Stimulated activated CD4-positive, alpha-beta T cell treated with anti-CD3 and anti-CD28 coated beads, Interleukin-4, amount 100 ng/mL, for 4 hours (primary cell): ENCODE results near the gene GAS6.
"Not testable (repeated sequence)": the region's sequence is repeated elsewhere in the genome, so short reads cannot be mapped to it uniquely, and the experiment has no call there.

ENCODE experiments used
- DNase-seq, 2 experiments: peaks; one replicate each; pipeline ENCODE4 v3.0.0-alpha.2; 2020

GAS6 gene

GRCh38 chr13:113804017-113804702, 59.7 kb downstream of the GAS6 start:
- DNase-seq: no peak

- no peak for DNase-seq
These were observed 60.4 kb downstream of the GAS6 start for GRCh38 chr13:113803409-113804016.

DNA sequence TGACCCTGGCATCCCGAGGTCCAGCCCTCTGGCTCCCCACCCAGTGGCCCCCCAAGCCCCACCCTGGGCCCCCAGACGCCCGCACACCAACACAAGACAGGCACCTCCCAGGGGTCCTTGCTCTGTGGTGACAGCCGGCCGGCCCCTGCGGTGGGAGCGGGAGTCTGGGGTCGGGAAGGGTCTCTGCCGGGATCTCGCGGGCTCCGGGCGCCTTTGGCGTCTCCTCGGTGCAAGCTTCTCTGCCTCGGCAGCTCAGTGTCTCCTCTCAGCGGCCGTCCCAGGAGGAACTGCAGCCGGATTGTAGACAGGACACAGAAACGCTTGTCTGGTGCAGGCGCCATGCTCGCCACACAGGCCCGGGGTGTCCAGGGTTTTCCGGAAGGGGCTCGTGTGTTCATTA, 61.1 kb downstream of the GAS6 start:
- no peak for DNase-seq

- no peak for DNase-seq
These were observed 61.8 kb downstream of the GAS6 start for GRCh38 chr13:113802090-113802531.

DNA sequence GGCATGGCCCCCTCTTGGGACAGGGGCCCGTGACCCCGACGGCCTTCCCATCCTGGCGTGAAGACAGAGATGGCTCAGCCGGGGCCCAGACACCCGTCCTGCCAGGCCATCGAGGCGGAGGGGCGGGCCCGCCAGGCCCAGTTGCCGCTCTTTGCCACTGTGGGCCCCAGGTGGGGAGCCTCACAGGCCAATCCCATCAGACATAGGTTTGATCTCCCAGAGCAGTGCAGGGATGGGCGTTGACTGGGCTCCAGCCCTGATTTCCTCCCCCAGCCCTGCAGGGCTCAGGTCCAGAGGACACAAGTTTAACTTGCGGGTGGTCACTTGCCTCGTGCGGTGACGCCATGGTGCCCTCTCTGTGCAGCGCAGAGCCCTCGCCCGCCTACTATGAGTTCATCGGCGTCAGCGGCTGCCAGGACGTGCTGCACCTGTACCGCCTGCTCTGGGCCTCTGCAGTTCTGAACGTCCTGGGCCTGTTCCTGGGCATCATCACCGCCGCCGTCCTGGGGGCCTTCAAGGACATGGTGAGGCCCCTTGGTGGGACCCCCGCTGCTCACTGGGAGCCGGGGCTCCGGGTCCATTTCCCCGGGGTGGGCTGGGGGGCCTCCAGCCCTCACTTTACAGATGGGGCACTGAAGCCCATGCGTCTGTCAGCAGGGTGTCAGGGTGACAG, 62.5 kb downstream of the GAS6 start:
- DNase-seq: no peak

DNA sequence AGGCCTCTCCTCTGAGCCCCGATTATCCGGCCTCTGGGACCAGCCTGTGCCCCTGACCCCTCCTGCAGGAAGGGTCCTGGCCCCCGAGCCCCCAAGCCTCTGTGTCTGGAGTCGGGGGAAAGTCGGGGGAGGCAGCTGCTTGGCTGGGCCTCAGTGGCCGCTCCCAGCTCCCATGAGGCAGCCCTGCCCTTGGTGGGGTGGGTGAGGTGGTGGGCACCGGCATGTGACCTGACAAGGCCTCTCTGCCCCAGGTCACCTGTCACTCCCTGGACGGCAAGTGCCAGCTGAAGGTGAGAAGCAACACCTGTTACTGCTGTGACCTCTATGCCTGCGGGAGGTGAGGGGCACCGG, 63.3 kb downstream of the GAS6 start:
- no peak for DNase-seq

- no peak for DNase-seq
These were observed 65.6 kb downstream of the GAS6 start for GRCh38 chr13:113798200-113798811.

GRCh38 chr13:113796964-113797676, 66.8 kb downstream of the GAS6 start:
- DNase-seq: no peak

DNA sequence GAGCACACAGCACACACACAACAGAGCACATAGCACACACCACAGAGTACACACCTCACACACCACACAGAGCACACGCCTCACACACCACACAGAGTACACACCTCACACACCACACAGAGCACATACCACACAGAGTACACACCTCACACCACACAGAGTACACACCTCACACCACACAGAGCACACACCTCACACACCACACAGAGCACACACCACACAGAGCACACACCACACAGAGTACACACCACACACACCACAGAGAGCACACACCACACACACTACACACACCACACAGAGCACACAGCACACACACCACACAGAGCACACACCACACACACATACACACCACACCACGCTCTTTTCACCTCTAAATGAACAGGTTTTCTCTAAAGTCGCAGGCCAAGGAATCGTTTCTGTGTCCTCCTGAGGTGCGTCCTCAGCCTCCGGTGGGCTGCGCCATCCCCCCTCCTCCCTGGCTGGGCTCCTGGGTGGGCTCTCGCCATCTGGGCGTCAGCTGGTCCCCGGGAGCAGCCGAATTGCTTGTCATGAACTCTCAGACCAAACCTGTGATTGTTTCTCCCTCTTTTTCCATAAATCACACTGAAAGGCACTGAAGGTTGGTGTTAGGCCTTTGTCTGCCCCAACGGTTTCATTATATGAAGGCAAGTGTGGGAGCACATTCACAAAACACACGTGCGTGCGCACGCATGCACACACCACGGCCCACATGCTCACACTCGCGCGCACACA, 67.5 kb downstream of the GAS6 start:
- DNase-seq: no peak

- DNase-seq: not testable (repeated sequence)
These were observed 68.5 kb downstream of the GAS6 start for GRCh38 chr13:113795362-113795761.

DNA sequence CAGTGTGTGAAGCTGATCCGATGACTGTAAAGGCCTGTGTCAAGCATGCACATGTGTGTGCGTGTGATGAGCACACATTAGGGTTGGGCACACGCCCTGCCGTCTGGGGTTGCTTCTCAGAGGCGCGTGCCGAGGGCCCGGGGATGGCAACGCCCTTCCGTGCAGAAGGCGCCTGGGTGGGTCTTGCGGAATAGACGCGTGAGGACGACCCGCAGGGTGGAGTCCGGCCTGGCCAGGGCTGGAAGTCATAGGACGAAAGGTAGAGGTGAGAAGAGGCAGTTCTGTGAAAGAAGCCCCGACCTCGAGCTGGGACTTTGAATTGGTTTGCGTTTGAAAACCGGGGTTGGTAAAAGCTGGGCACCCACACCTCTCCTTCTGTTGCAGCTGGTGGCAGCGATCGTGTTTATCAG, 69.1 kb downstream of the GAS6 start:
- DNase-seq: no peak

GRCh38 chr13:113794086-113794485, 69.8 kb downstream of the GAS6 start:
- DNase-seq: no peak

DNA sequence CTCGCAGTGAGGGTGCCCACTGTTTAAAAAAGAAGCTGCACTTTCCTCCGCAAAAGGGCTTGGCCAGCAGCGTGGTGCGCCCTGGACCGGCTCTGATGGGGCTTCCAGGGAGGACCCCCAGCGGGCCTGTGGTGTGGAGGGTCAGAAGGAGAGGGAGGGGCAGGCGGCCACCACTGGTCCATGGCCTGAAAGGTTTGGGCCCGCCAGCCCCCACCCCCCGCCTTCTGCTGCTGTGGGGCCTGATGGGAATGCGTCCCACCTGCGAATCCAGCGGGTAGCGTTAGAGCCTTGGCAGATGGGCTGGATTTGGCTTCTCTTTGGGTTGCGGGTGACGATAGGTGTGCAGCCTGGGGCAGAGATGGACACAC, 70.2 kb downstream of the GAS6 start:
- DNase-seq: no peak

DNA sequence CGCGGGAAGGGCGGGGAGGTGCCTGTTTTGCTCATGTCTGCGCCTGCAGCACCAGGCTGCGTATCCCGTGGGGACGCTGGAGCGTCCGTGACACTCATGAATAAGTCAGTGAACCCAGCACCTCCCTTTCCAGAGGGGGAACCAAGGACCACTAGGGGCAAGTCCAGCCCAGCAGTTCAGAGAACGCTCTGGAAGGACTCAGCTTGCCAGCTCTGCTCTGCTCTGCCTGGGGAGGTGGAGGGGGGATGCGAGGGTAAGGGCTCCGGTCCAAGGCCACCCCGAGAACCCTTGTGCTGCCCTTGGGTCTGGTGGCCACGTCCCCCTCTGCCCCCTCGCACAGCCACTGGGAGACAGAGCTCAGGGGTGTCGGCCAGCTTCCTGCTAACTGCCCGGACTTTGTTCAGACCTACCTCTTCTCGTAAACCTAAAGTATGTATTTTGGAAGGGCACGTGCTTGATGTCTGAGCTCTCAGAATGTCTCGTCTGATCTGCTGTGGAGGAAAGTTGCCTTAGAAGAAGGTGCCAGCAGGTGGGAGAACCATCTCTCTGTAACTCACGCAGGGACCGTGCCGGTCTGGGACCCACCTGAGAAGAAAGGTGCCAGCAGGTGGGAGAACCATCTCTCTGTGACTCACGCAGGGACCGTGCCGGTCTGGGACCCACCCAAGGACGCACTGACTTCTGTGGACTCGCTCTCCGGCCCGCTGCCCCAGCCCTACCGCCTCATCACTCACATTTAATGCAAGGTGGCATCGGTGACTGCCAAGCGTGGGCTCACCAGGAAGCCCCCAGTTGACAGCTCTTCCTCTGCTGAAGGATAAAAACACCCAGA, 70.8 kb downstream of the GAS6 start:
- DNase-seq: no peak

DNA sequence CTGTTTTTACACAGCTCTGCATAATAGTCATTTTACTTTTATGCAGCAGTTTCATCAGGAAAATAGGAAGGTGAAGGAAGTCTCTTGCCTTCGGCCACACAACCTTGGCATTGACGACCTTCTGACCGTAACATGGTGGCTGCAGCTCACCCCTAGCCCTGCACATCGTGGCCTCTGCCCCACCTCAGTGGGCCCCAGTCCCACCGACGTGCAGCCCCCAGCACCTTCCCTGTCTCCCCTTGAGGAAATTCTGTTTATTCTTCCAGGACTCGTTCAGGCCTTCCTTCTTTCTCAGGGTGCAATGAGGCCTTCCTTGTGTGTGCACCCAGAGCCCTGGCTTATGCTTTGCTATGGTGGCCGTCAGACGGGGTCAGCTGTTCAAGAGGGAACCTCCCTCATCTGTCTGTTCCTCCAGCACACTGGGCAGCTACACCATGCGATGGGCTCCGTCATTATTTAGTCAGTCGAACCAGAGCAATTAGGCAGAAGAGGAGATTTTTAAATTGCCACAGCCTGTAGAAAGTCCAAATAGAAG, 71.6 kb downstream of the GAS6 start:
- no peak for DNase-seq

DNA sequence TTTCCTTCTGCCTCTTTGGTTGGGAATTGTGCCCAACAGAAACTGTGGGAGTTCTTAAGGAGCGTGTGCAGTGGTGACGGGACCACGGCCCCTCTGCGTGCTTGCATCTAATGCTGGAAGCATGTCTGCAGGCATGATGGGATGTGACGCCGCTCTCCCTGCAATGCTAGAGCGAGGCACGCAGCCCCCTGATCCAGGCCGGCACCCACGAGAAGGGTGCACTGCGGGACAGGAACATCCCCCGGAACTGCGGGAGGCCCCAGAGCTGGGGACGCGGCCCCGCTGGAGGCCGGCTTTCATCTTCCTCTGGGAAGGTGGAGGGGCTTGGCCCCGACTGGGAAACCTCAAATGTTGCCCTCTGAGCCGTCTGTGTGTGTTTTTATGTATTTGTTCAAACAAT, 72.1 kb downstream of the GAS6 start:
- no peak for DNase-seq

GRCh38 chr13:113791226-113791625, 72.7 kb downstream of the GAS6 start:
- DNase-seq: no peak

GRCh38 chr13:113789931-113790330, 73.9 kb downstream of the GAS6 start:
- DNase-seq: not testable (repeated sequence)

GRCh38 chr13:113789167-113789566, 74.7 kb downstream of the GAS6 start:
- DNase-seq: no peak

- no peak for DNase-seq
These were observed 75.3 kb downstream of the GAS6 start for GRCh38 chr13:113788413-113789135.

- DNase-seq: no peak
These were observed 76.2 kb downstream of the GAS6 start for GRCh38 chr13:113787694-113788093.
